ENCODE measurements around the gene SELPLG. TPM values are rescaled to one million over a fixed set of nuclear protein-coding genes. Genes with fewer than 3 reads are reported as not detected.

Gene SELPLG
- total and polyA plus RNA-seq, 10 donors, result 23.6 to 220 (median 72.4) TPM

DNA sequence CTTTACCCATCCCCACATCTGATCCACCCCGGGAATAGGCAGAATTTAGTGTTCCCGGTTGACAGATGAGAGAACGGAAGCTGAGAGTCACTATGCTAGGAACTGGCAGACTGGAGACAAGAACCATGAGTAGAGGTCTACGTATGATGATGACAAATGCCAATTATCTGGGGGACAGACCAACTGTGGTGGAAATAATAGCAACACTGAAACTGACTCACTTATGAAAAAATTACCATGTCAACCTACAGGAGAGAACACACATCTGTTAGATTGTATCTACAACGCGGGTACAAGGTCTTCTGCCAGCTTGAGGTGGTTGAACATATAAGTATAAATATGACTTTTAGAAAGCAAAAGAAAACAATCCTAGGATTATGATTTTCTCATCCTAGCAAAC lies 15.4 kb upstream of the SELPLG start:
- Histone ChIP-seq H3K9me3 (no peaks in the 10 kb centered on the region), H3K27ac (peak overlapping the region in 3 of 8 donors; percentile 56 to 58 (median 58)), H3K36me3 (peaks cover 0 to 79% (median 19%) of the 10 kb centered on the region in 6 donors), H3K4me1 (peaks cover 2 to 77% (median 44%) of the 10 kb centered on the region in 6 donors), H3K4me3 (no peak overlapping the region), H3K27me3 (replicated peaks in 1 of 7) (no peaks in the 10 kb centered on the region)
- 86 to 92% (median 88%) methylated on average over 6 of the region's 6 CpGs for WGBS, 5 donors
- intact Hi-C loops (cut with DNase I; ENCODE audit: low total_unique reads), result no loop called here
- TF ChIP-seq POLR2AphosphoS5 (IDR thresholded peaks at IDR 0.05), result no peak
- no peak for TF ChIP-seq POLR2A (IDR thresholded peaks at IDR 0.05)
- TF ChIP-seq, protein P1, sequence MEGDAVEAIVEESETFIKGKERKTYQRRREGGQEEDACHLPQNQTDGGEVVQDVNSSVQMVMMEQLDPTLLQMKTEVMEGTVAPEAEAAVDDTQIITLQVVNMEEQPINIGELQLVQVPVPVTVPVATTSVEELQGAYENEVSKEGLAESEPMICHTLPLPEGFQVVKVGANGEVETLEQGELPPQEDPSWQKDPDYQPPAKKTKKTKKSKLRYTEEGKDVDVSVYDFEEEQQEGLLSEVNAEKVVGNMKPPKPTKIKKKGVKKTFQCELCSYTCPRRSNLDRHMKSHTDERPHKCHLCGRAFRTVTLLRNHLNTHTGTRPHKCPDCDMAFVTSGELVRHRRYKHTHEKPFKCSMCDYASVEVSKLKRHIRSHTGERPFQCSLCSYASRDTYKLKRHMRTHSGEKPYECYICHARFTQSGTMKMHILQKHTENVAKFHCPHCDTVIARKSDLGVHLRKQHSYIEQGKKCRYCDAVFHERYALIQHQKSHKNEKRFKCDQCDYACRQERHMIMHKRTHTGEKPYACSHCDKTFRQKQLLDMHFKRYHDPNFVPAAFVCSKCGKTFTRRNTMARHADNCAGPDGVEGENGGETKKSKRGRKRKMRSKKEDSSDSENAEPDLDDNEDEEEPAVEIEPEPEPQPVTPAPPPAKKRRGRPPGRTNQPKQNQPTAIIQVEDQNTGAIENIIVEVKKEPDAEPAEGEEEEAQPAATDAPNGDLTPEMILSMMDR (IDR thresholded peaks at IDR 0.05 in 8 of 11, conservative IDR thresholded peaks at IDR 0.05 in 3 of 11), result no peak
- no peak for DNase-seq

DNA sequence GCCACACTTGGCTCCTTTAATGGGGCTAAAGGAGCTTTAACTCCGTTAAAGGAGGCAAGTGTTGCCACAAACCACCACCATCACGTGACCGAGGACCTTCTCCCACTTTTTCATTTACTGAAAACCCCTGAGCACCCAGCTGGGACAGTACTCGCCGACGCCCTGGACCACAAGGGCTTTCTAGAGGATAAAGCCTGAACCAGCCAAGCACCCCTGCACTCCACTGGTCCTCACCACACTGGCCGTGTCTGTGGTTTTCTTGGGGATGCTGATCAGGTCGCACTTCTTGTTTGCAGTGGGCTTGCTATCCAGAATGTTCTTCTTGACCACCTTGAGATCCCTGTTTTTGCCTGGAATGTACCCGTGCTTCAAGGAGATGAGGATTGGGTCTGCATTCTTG lies 14.7 kb upstream of the SELPLG start:
- H3K9me3 ChIP-seq, result no peaks in the 10 kb centered on the region
- H3K27me3 ChIP-seq (replicated peaks in 1 of 7), result no peaks in the 10 kb centered on the region
- WGBS, 5 donors, result 85 to 93% (median 90%) methylated on average over 9 of the region's 9 CpGs
- peak overlapping the region in 6 of 8 donors; percentile 44 to 58 (median 54) for H3K27ac ChIP-seq
- no peak for DNase-seq
- H3K36me3 ChIP-seq, result peaks cover 0 to 79% (median 19%) of the 10 kb centered on the region in 6 donors
- intact Hi-C loops (cut with DNase I; ENCODE audit: low total_unique reads), result no loop called here
- no peak for TF ChIP-seq POLR2AphosphoS5 (IDR thresholded peaks at IDR 0.05)
- H3K4me1 ChIP-seq, result peaks cover 2 to 77% (median 47%) of the 10 kb centered on the region in 6 donors
- H3K4me3 ChIP-seq, result no peak overlapping the region

DNA sequence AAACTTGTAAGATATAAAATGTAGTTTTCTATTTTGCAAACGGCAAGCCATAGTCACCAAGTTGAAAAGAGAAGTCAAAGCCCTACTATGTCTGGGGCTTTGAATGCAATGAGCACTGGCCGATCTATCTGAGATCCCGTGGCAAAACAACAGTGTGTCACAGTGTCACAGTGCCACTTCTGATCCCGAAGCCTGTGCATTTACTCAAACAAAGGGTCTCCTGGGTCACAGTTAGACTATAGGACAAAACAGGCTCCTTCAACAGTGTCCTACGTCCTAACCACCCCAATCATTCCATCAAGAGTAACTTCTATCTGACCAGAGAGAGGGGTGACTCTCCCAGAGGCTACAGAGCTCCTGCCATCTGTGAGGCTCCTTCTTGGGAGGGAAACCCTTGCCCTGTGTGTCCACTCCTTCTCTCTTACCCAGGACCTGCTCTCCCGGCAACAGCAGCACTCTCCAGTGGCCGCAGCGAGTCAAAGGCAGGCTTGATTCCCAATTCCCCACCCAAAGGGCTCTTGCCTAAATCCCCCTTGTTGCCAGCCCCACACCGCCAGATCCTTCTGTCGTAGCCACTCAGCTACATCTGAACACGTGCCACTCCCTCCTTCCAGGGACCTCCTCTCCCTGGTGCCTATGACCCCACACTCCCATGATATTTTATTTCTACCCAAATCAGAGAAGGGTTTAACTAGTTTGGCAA lies 14.0 kb upstream of the SELPLG start:
- Histone ChIP-seq H3K4me3 (no peak overlapping the region), H3K4me1 (peaks cover 0 to 77% (median 48%) of the 10 kb centered on the region in 6 donors), H3K36me3 (peaks cover 0 to 75% (median 19%) of the 10 kb centered on the region in 6 donors), H3K27ac (peak overlapping the region in 6 of 8 donors; percentile 44 to 58 (median 54)), H3K27me3 (replicated peaks in 1 of 7) (no peaks in the 10 kb centered on the region), H3K9me3 (no peaks in the 10 kb centered on the region)
- 79 to 91% (median 87%) methylated on average over 11 of the region's 11 CpGs for WGBS, 5 donors
- intact Hi-C loops (cut with DNase I; ENCODE audit: low total_unique reads), result no loop called here
- peak; percentile 56 for DNase-seq
- TF ChIP-seq POLR2AphosphoS5 (IDR thresholded peaks at IDR 0.05) (no peak), POLR2A (IDR thresholded peaks at IDR 0.05) (no peak)
- TF ChIP-seq, protein P1 (IDR thresholded peaks at IDR 0.05 in 8 of 11, conservative IDR thresholded peaks at IDR 0.05 in 3 of 11), result no peak

DNA sequence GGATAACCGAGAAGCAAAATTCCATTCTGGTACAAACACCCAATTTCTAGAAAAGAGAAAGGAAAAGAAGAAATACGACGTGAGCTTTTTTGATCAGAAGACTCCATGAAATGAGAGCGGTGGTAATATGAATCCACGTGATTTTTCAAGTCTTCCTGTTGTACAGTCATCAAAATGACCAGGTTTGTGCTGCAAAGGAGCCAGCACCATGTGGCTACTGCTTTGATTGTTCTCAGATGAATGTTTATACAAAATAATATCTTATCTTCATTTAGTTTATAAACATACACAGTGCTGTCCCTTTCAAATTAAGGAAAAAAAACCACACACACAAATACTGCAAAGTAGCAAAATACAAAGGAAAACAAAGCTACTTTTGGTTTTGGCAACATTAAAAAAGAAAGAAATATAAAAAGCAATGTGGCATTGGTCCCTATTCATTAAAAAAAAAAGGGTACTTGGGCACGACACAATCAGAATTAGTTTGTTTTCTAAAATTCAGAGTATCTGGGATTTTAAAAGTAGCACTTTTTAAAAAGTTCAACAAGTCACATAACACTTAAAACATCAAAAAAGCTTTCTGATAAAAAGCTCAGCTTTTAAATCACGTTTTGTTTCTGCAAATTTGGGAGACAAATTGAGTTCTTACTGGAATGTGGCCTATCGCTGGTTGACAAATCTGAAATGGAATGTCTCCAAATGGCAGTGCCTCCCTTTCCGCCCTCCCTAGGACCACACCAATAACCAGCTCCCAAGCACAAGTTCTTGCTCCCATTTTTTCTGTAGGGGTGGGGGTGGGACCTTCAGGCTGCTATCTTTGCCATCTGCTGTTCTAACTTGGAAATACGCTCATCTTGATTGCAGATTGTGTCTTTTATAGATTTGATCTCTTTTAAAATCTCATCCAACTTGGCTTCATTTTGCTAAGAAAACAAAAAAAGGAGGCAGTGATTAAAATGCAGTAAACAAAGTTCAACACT lies 13.2 kb upstream of the SELPLG start:
- Histone ChIP-seq H3K4me3 (no peak overlapping the region), H3K4me1 (peaks cover 7 to 78% (median 56%) of the 10 kb centered on the region in 6 donors), H3K27ac (peak overlapping the region in 6 of 8 donors; percentile 44 to 68 (median 54)), H3K36me3 (peaks cover 0 to 67% (median 15%) of the 10 kb centered on the region in 6 donors), H3K9me3 (no peaks in the 10 kb centered on the region), H3K27me3 (replicated peaks in 1 of 7) (no peaks in the 10 kb centered on the region)
- 61 to 71% (median 67%) methylated on average over 10 of the region's 10 CpGs for WGBS, 5 donors
- TF ChIP-seq POLR2AphosphoS5 (IDR thresholded peaks at IDR 0.05), result no peak
- no peak for TF ChIP-seq POLR2A (IDR thresholded peaks at IDR 0.05)
- TF ChIP-seq, protein P1 (IDR thresholded peaks at IDR 0.05 in 8 of 11, conservative IDR thresholded peaks at IDR 0.05 in 3 of 11), result peak in 2 of 11 experiments; percentile 16 to 37
- DNase-seq, result no peak
- intact Hi-C loops (cut with DNase I; ENCODE audit: low total_unique reads), result no loop called here

Measured in spleen (tissue), 11 donors.